Lower leg skin (tissue), 3 donors: ENCODE data around the gene ABHD17A.

ENCODE experiments used
- CTCF ChIP-seq, 3 donors: fragments of 450-650 bp; IDR thresholded peaks; one replicate each; pipeline ENCODE4 v1.5.1; 2016; ENCODE audit warnings: antibody characterized with exemption in 3 of 3, mild to moderate bottlenecking in 3 of 3, moderate library complexity in 2 of 3
- POLR2A ChIP-seq, 2 donors: fragments of 450-650 bp; IDR thresholded peaks; one replicate each; pipeline ENCODE4 v1.6.1; 2016 to 2017; ENCODE audit warnings: antibody characterized with exemption in 2 of 2, mild to moderate bottlenecking in 1 of 2, moderate library complexity in 1 of 2

- TF ChIP-seq CTCF (IDR thresholded peaks at IDR 0.05) (no peak), POLR2A (IDR thresholded peaks at IDR 0.05) (no peak)
Measured at GRCh38 chr19:1880611-1881392, 4.5 kb downstream of the ABHD17A start.
